Loucy (cell line): ENCODE measurements around the gene RERE.

ENCODE experiments used
- H2AFZ ChIP-seq: fragments of 200-600 bp; sonication (generic); 2 replicates; pipeline ENCODE4 v1.6.0; 2016; ENCODE audit warnings: antibody characterized with exemption, mild to moderate bottlenecking, low read length, moderate library complexity
- H3F3A ChIP-seq: fragments of 200-600 bp; 2 replicates; pipeline ENCODE4 v1.6.0; 2016; ENCODE audit warnings: antibody characterized with exemption, low read depth, mild to moderate bottlenecking
- H3K27me3 ChIP-seq: fragments of 200-600 bp; sonication (generic); 2 replicates; pipeline ENCODE4 v1.6.1; 2014; ENCODE audit warnings: low read length, mild to moderate bottlenecking; ENCODE audit not compliant: insufficient read depth, poor library complexity, severe bottlenecking
- H3K36me3 ChIP-seq: fragments of 200-600 bp; sonication (generic); 2 replicates; pipeline ENCODE4 v1.6.1; 2016; ENCODE audit warnings: low read length; ENCODE audit not compliant: insufficient read depth
- H3K4me1 ChIP-seq: fragments of 200-600 bp; sonication (generic); 2 replicates; pipeline ENCODE4 v1.5.1; 2014; ENCODE audit warnings: low read length, mild to moderate bottlenecking; ENCODE audit not compliant: insufficient read depth, poor library complexity, severe bottlenecking
- H3K4me2 ChIP-seq: fragments of 200-600 bp; sonication (generic); 2 replicates; pipeline ENCODE4 v1.6.0; 2014; ENCODE audit warnings: antibody characterized with exemption, low read length, low read depth, mild to moderate bottlenecking; ENCODE audit not compliant: poor library complexity, severe bottlenecking
- H3K4me3 ChIP-seq: fragments of 200-600 bp; sonication (generic); 2 replicates; pipeline ENCODE4 v1.5.1; 2014; ENCODE audit warnings: low read length, mild to moderate bottlenecking, mixed read lengths; ENCODE audit not compliant: poor library complexity, severe bottlenecking
- H3K79me2 ChIP-seq: fragments of 200-600 bp; sonication (generic); 2 replicates; pipeline ENCODE4 v1.6.1; 2014; ENCODE audit warnings: low read length; ENCODE audit not compliant: insufficient read depth
- H3K9ac ChIP-seq: fragments of 200-600 bp; sonication (generic); 2 replicates; pipeline ENCODE4 v1.6.0; 2014; ENCODE audit warnings: mild to moderate bottlenecking, low read depth, low read length, moderate library complexity; ENCODE audit not compliant: poor library complexity, severe bottlenecking
- H3K9me2 ChIP-seq: fragments of 200-600 bp; sonication (generic); replicated peaks from 2 replicates; pipeline ENCODE4 v1.6.1; 2016; ENCODE audit warnings: low read depth, low read length, mixed read lengths
- H3K9me3 ChIP-seq: fragments of 200-600 bp; sonication (generic); 2 replicates; pipeline ENCODE4 v1.6.1; 2014; ENCODE audit warnings: mild to moderate bottlenecking, antibody characterized with exemption, low read length, low read depth; ENCODE audit not compliant: insufficient read depth
- H4K20me1 ChIP-seq: fragments of 200-600 bp; sonication (generic); 2 replicates; pipeline ENCODE4 v1.6.0; 2014; ENCODE audit warnings: antibody characterized with exemption, low read length, mild to moderate bottlenecking; ENCODE audit not compliant: insufficient read depth, poor library complexity, severe bottlenecking
- CTCF ChIP-seq: fragments of 200-600 bp; sonication (generic); conservative IDR thresholded peaks from 2 replicates; pipeline ENCODE4 v1.5.1; 2014; ENCODE audit warnings: mild to moderate bottlenecking, antibody characterized with exemption, low read length
- EZH2phosphoT487 ChIP-seq: fragments of 200-600 bp; IDR thresholded peaks from 2 replicates; pipeline ENCODE4 v1.6.1; 2018; ENCODE audit warnings: antibody characterized with exemption, mild to moderate bottlenecking, moderate library complexity, borderline replicate concordance

Gene RERE

GRCh38 chr1:8754247-8754650 lies 63.2 kb downstream of the RERE start:
- Histone ChIP-seq H3K36me3 (no peaks in the 10 kb centered on the region), H3K4me2 (no peak overlapping the region), H2AFZ (no peak overlapping the region), H3K9me3 (no peaks in the 10 kb centered on the region), H3K9ac (no peak overlapping the region), H4K20me1 (peaks cover 10% of the 10 kb centered on the region), H3K4me1 (peaks cover 10% of the 10 kb centered on the region), H3K4me3 (no peak overlapping the region), H3K79me2 (peaks cover 54% of the 10 kb centered on the region; the same call in 1 of the 2 replicates), H3K9me2 (no peaks in the 10 kb centered on the region), H3F3A (no peaks in the 10 kb centered on the region), H3K27me3 (no peaks in the 10 kb centered on the region)
- TF ChIP-seq CTCF, result no peak
- TF ChIP-seq EZH2phosphoT487, result no peak

- Histone ChIP-seq H3K36me3 (no peaks in the 10 kb centered on the region), H3K79me2 (peaks cover 55% of the 10 kb centered on the region; the same call in 1 of the 2 replicates), H3K27me3 (no peaks in the 10 kb centered on the region)
Observed at GRCh38 chr1:8753736-8754135, 63.7 kb downstream of the RERE start.

GRCh38 chr1:8752921-8753713 lies 64.3 kb downstream of the RERE start:
- Histone ChIP-seq H3K9ac (no peak overlapping the region), H3K36me3 (no peaks in the 10 kb centered on the region), H3K9me3 (no peaks in the 10 kb centered on the region), H3K4me3 (no peak overlapping the region), H3K79me2 (peaks cover 56% of the 10 kb centered on the region; the same call in 1 of the 2 replicates), H3K9me2 (no peaks in the 10 kb centered on the region), H3K27me3 (no peaks in the 10 kb centered on the region), H3K4me2 (peak overlapping the region; percentile 10), H4K20me1 (peaks cover 10% of the 10 kb centered on the region), H3K4me1 (peaks cover 15% of the 10 kb centered on the region), H2AFZ (no peak overlapping the region), H3F3A (no peaks in the 10 kb centered on the region)
- TF ChIP-seq CTCF, result no peak
- TF ChIP-seq EZH2phosphoT487, result no peak

More at GRCh38 chr1:8753736-8754135, 63.7 kb downstream of the RERE start:
- H3F3A ChIP-seq, result no peaks in the 10 kb centered on the region
- H3K9me2 ChIP-seq, result no peaks in the 10 kb centered on the region
- no peaks in the 10 kb centered on the region for H3K9me3 ChIP-seq
- no peak overlapping the region for H2AFZ ChIP-seq
- H3K4me2 ChIP-seq, result no peak overlapping the region
- no peak for TF ChIP-seq EZH2phosphoT487
- no peak for TF ChIP-seq CTCF
- no peak overlapping the region for H3K4me3 ChIP-seq
- no peak overlapping the region for H3K9ac ChIP-seq
- peaks cover 10% of the 10 kb centered on the region for H4K20me1 ChIP-seq
- H3K4me1 ChIP-seq, result peaks cover 10% of the 10 kb centered on the region
